ENCODE measurements around the gene CREB3L4. TPM values are rescaled to one million over a fixed set of nuclear protein-coding genes. Genes with fewer than 3 reads are reported as not detected.

Gene CREB3L4
- total and polyA plus RNA-seq, 2 of the 13 experiments (the other 11 are each of a cell fraction or from before 2014, with no cell fraction given): 9.9 to 18.7 TPM

DNA sequence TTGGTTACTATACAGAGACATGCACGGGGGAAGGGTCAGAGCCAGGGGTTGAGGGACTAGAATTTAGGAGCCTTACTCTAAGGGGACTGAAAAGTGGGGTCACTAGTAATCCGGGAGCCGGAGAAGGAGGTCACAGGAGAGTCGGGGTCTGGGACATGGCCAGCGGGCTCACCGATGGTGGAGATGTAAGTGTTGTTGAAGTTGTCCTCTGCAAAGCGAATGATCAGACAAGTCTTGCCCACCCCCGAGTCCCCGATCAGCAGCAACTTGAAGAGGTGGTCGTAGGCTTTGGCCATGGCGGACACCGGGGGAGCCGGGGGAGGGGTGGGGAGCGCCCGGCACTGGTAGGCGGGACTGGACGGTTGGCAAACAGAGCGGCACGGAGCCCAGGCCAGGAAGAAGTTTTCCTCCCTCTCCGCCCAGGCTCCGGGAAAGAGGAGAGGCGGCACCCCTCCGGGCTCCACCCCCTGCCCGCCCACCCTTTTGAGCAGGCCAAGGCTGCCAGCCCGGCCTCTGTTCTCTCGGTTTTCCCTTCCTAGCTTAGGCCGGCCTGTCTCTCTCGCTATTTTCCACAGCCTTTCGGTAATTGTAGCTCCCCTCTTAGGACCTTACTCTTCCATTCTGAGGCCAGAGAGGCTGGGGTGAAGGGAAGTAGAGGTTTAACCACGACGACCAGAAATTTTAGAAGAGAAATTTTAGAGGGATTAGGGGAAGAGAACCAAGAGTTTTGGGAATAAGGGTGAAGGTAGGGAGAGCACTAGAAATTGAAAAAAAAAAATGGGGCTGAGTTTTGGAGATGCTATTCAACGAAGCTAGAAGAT is 18.4 kb downstream of the CREB3L4 start, which contains the start of gene RAB13 (continued):
- TF ChIP-seq ZNF883 (CRISPR knock-in tag; IDR thresholded peaks at IDR 0.05; ENCODE audit: not compliant biosample characterization): no peak
- peak; percentile 52 for TF ChIP-seq ZFX (CRISPR knock-in tag; IDR thresholded peaks at IDR 0.05; ENCODE audit: low read depth)
- TF ChIP-seq ZFP36L2 (CRISPR knock-in tag; IDR thresholded peaks at IDR 0.05): no peak
- TF ChIP-seq, protein P1, sequence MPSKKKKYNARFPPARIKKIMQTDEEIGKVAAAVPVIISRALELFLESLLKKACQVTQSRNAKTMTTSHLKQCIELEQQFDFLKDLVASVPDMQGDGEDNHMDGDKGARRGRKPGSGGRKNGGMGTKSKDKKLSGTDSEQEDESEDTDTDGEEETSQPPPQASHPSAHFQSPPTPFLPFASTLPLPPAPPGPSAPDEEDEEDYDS (CRISPR knock-in tag; IDR thresholded peaks at IDR 0.05): 0 out of 2 replicates have a peak, but pooled peaks have one; percentile 14
- TF ChIP-seq ZNF614 (CRISPR knock-in tag; IDR thresholded peaks at IDR 0.05; ENCODE audit: borderline replicate concordance): no peak
- TF ChIP-seq, protein P2, sequence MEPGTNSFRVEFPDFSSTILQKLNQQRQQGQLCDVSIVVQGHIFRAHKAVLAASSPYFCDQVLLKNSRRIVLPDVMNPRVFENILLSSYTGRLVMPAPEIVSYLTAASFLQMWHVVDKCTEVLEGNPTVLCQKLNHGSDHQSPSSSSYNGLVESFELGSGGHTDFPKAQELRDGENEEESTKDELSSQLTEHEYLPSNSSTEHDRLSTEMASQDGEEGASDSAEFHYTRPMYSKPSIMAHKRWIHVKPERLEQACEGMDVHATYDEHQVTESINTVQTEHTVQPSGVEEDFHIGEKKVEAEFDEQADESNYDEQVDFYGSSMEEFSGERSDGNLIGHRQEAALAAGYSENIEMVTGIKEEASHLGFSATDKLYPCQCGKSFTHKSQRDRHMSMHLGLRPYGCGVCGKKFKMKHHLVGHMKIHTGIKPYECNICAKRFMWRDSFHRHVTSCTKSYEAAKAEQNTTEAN (CRISPR knock-in tag; conservative IDR thresholded peaks at IDR 0.05): 0 out of 2 replicates have a peak, but pooled peaks have one; percentile 1
- TF ChIP-seq ELF3 (CRISPR knock-in tag; IDR thresholded peaks at IDR 0.05): no peak
- TF ChIP-seq, protein P3, sequence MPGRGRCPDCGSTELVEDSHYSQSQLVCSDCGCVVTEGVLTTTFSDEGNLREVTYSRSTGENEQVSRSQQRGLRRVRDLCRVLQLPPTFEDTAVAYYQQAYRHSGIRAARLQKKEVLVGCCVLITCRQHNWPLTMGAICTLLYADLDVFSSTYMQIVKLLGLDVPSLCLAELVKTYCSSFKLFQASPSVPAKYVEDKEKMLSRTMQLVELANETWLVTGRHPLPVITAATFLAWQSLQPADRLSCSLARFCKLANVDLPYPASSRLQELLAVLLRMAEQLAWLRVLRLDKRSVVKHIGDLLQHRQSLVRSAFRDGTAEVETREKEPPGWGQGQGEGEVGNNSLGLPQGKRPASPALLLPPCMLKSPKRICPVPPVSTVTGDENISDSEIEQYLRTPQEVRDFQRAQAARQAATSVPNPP (CRISPR knock-in tag; IDR thresholded peaks at IDR 0.05): no peak
- TF ChIP-seq SOX5 (CRISPR knock-in tag; IDR thresholded peaks at IDR 0.05; ENCODE audit: borderline replicate concordance): no peak
- peak; percentile 57; the same call in 1 of the 2 replicates for TF ChIP-seq SP5 (CRISPR knock-in tag; IDR thresholded peaks at IDR 0.05; ENCODE audit: borderline replicate concordance, low read depth)
- no peak for TF ChIP-seq MEF2D (CRISPR knock-in tag; IDR thresholded peaks at IDR 0.05)
- no peak for TF ChIP-seq SYNCRIP (IDR thresholded peaks at IDR 0.05; ENCODE audit: insufficient read depth, low read depth, low read length)
- TF ChIP-seq, protein P4, sequence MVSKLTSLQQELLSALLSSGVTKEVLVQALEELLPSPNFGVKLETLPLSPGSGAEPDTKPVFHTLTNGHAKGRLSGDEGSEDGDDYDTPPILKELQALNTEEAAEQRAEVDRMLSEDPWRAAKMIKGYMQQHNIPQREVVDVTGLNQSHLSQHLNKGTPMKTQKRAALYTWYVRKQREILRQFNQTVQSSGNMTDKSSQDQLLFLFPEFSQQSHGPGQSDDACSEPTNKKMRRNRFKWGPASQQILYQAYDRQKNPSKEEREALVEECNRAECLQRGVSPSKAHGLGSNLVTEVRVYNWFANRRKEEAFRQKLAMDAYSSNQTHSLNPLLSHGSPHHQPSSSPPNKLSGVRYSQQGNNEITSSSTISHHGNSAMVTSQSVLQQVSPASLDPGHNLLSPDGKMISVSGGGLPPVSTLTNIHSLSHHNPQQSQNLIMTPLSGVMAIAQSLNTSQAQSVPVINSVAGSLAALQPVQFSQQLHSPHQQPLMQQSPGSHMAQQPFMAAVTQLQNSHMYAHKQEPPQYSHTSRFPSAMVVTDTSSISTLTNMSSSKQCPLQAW (CRISPR knock-in tag; IDR thresholded peaks at IDR 0.05): 0 out of 2 replicates have a peak, but pooled peaks have one; percentile 12
- no peak for TF ChIP-seq GTF2F1 (IDR thresholded peaks at IDR 0.05; ENCODE audit: low read length)
- TF ChIP-seq, protein P5, sequence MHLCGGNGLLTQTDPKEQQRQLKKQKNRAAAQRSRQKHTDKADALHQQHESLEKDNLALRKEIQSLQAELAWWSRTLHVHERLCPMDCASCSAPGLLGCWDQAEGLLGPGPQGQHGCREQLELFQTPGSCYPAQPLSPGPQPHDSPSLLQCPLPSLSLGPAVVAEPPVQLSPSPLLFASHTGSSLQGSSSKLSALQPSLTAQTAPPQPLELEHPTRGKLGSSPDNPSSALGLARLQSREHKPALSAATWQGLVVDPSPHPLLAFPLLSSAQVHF (CRISPR knock-in tag; IDR thresholded peaks at IDR 0.05): no peak
- TF ChIP-seq ZFY (CRISPR knock-in tag; IDR thresholded peaks at IDR 0.05): peak; percentile 61
- peak; percentile 28; the same call in 1 of the 2 replicates for TF ChIP-seq POLR2G (IDR thresholded peaks at IDR 0.05; ENCODE audit: low read depth, low read length)
- no peak for TF ChIP-seq ZBTB42 (CRISPR knock-in tag; IDR thresholded peaks at IDR 0.05)
- TF ChIP-seq, protein P6, sequence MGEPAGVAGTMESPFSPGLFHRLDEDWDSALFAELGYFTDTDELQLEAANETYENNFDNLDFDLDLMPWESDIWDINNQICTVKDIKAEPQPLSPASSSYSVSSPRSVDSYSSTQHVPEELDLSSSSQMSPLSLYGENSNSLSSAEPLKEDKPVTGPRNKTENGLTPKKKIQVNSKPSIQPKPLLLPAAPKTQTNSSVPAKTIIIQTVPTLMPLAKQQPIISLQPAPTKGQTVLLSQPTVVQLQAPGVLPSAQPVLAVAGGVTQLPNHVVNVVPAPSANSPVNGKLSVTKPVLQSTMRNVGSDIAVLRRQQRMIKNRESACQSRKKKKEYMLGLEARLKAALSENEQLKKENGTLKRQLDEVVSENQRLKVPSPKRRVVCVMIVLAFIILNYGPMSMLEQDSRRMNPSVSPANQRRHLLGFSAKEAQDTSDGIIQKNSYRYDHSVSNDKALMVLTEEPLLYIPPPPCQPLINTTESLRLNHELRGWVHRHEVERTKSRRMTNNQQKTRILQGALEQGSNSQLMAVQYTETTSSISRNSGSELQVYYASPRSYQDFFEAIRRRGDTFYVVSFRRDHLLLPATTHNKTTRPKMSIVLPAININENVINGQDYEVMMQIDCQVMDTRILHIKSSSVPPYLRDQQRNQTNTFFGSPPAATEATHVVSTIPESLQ (CRISPR knock-in tag; conservative IDR thresholded peaks at IDR 0.05): no peak
- 0 out of 2 replicates have a peak, but pooled peaks have one; percentile 14 for TF ChIP-seq ZNF619 (CRISPR knock-in tag; IDR thresholded peaks at IDR 0.05)

Data from HepG2 (cell line).